OCI-M1 (cell line): ENCODE results near the gene ZIC1.

Source experiments
- DNase-seq: peaks from one replicate; lab custom pipeline; 2025; lab: John Stamatoyannopoulos, UW

The ZIC1 gene

DNA sequence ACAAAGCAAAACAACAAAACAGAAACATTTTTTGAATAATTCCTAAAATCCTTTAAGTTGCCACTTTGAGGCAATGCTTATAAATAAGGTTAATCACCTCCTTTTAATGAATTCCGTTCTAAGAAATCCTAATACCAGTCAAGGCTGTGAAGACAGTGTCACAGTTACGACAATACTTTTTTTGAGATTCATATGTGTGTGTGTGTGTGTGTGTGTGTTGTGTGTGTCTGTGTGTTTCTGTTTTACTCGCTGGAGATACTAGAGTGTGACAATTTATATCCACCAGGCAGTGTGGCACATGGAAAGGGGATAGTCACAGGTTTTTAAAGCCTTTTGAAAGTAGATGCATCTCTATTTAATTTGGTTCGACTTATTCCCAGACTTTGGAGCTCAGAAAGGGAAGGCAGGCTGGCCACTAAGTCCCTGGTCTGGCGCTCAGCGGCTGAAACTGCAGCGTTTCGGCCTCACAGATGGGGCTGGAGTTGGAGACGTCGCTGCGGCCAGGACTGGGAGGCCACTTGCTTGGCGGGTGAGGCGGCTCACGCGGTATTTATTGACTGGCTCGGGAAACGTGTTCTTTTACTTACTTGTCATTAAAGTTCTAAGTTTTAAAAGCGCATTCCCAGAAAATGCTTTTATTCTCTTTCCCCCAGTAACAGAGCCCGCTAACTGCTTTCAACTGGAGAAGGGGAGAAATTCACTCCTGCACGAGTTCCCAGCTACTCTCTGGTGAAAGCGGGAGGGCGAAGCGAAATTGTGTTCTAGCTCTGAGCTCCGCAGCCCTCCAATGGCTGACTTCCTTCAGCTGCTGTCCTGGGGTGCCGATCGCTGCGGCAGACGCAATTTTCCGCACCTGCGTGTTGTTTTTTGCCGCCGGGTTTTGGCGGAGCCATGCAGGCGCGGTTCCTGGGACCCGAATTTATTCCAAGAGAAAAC is 13.7 kb downstream of the ZIC1 start:
- no peak for DNase-seq

DNA sequence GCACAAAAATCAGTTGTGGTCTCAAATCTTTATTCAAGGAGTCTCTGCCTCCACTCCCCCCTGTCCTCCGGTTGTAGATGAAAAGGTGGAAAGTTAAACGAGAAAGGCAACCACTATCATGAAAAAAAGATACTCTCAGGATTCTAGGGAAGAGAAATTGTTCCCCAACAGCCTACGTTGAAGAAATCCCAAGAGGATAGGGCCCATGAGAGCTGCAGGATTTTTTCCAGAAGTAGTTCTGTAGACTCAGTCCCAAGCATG is 14.3 kb downstream of the ZIC1 start:
- DNase-seq, result no peak

DNA sequence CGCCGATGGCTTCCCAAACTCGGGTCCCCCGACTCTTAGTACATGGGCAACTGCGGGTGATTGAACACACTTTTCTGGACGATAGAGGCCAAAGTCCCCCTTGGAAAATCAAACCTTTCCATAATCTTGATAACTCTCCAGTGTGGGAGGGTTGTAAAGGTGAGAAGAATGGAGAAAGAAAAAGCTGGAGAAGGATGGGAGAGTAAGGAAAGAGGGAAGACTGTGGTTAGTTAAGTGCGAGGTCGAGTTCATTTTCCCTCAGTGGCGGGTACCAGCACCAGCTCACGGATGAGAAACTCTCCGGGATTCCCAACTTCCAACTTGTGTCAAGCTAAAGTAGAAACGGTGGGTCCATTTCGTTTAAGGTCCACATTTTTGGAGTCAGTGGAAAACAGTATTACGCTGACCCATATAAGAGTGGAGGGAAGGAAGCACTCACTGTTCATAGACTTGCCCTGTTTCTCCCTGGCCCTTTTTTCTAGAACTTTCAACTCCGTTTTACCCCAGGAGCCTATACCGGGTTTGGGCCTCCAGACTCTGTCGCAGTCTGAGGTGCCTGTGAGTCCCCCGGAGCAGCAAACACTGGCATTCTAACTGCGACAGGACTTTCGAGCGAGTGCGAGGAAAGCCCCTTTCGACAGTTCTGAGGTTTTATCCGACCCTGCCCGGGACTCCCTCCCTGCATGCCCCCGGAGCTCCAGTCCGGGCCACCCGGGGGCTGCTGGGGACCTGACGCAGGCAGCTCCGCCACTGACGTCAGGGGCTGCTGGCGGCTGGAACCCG is 14.8 kb downstream of the ZIC1 start:
- no peak for DNase-seq

DNA sequence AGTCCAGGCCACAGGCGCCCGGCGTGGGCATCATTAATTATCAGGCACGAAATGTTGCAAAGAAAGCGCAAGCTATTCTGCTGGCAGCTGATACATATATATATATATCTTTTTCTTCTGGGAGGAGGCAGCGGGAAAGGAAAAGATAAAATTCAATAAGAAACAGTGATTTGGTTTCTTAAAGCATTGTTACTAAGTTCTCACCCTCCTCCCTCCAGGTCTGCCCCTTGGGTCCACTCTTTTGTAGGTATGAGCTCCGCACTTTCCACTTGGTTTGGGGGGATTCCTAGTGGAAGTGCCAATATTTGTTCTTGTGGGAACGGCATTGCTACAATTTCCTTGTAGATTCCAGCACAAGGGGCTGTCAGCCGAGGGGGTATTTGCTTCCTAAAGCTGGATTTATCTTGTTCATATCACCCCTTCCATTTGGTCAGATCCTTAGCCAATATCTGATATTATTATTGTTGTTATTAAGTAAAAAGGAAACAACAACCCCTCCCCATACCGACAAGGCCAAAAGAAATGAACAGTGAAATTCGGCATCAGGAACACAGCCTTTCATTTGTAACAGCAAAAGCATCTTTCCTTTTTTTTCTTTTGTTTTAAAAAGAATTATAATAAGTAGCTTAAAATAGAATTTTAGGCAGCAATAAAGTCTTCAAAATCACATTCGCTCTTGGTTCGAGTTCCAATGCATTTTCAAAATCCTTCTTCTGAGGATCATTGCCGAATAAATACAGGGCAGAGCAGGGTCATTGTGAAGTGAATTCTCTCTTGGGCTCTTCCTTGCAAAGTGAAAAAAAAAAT is 15.6 kb downstream of the ZIC1 start:
- DNase-seq, result no peak

DNA sequence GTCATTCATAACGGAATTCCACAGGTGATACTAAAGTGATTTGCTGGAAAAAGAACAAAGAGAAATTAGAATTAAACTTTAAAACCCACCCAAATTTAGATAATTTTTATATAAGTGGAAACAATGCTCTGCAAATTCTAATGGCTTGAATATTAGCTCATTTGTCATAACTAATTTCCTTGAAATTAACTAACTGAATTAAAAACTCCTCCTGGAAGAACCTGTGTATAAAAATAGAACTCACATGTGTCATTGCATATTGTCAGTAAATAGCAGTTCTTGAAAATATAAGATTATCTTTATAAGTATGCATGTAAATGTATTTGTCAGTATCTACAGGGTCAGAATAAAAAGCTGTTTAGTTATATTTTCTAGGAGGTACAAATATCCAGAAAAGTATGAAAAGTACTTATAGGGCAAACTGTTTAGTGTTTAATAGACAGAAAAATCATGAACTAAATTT is 16.3 kb downstream of the ZIC1 start:
- no peak for DNase-seq

DNA sequence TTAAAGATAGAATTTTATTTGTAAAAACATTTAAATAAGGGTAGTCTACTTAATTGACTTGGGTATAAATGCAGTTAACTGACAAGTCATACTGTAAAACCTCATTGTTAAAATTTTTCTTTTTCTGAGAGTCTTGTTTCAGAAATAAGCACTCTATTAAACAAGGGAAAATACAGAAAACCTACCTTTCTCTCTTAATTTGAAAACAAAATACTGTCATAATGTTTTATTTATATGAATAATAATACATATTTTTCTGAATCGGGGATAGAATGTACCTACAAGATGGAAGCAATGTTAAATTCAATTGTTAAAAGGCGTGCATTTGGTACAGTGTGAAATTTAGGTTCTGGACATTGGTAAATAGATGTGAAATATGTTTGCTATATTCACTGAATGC is 17.8 kb downstream of the ZIC1 start:
- DNase-seq, result no peak

DNA sequence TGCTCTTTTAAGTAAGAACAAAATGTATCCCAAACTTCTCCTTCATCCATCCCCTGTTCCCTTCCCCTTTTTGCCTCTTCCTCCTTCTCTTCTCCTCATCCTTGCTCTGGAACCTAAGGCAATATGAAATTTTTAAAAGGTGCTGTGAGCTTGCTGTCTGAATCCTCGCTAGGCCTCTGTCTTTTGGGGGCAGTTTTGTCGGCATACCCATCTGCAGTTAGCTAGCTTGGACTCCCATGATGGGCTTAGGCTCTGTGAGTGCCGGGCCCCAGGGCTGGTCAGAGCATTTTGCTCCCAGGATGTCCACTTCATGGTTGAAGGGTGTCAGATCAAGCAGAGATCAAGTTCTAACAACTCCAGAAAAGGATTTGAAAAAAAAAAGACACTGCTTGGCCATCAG is 18.6 kb downstream of the ZIC1 start:
- no peak for DNase-seq

DNA sequence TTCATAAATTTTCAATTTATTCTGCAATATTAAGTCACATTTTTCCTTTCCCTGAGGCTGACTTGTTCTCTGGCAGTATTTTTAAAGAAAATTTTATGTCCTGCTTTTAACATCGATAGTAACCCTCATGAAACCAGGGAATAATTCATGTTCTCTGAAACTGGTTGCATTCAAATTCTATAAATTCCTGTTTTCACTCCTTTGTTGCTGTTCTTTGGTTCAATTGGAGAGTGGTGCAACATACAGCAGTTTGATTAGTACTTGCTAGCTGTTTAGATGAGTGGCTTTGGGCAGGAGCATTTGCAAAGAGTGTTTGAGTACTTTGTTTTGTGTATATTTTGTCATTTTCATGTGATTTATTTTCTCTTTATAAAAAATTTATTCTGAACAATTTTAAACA is 19.2 kb downstream of the ZIC1 start:
- no peak for DNase-seq

DNA sequence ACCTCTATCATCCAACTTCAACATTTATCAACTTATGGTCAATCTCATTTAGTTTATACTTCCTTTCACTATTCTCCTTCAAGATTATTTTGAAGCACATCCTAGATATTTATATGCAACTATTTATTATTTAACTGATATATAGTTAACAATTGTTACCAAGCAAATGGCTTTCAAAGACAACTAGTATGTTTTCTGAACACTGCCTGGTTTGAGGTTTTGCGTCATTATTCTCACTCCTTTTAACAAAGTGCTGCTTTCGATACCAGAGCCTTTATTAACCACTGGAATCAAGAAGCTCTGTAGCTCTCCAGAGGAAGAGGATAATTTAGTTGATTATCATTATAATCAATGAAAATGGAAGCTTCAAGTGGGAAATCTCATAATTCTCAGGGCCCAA is 19.6 kb downstream of the ZIC1 start:
- no peak for DNase-seq

DNA sequence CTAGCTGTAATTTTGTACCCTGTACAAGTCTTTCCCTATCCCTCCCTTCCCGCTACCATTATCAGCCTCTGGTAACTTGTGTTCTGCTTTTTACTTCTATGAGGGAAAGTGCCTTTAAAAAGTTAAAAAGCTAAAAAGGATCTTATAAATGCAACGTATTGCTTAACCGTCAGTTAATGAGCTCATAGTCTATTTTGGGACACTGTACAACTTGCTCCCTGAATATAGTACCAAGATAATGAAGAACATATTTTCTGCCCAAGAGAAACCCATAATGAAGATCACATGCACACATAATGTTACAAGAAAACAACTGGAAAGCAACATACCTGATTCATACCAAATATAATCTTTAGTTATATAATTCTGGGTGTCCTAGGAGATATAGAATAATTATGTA is 22.6 kb downstream of the ZIC1 start:
- peak; percentile 32 for DNase-seq

DNA sequence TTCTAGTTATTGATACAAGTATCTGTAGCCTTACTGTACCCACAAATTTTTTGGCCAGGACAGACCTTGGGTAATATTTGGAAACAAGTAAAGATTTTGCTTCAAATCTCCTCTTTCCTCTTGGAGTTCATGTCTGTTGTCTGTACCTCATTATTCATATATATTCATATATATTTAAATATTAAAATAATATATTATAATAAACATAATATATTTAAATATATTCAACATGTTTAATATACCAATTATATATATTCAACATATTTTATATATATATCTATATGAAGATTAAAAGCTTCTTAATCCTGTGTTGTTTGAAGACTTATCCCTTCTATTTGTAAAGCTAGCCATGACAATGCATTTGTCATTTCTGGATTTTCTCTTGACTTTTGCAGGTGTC is 38.1 kb downstream of the ZIC1 start:
- no peak for DNase-seq

DNA sequence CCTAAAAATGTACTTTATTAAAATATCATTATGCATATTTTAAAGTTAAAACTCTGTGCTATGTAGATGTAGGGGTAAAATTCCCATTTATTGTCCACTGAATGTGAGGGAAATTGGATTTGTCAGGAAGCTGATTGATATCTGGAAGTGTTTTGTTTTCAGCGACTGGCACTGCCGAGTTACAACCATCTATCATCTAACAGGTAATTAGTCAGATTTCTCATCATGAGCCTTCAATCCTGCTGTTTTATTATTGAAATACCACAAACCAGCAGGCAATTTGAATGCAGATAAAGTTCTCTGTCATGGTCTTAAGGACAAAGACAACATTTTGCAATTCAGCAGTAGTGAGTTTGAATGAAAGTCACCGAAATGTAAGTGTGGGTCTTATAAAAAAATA is 40.5 kb downstream of the ZIC1 start:
- no peak for DNase-seq

DNA sequence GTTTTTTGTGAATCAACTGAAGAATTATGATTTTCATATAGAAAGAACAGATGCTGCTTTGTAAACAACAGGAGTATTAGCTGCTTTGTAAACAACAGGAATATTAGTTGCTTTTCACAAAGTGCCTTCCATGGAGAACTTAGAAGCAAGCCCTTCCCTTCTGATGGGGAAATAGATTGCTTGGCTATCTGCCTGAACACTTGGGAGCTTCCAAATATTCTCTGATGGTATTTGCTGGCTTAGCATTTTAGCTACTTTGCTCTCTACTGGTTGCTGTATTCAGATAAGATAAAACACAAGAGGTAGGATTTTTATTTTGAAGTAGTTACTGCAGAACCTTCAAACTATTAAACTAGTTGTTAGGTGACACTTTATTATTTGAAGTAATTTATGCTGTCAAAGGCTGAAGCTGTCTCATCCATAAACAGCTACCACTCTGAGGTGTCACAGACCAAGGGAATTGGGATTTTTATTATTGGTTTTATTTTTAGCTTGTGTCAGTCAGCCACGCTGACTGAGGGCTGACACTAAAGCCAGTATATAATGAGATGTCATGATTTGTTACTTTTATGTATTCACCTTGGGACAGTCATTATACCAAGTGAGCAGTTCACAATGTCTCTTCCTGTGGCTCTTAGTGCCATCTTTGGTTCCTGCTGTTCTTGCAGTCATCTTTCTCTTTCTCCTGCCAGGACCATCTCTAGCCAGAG is 50.0 kb downstream of the ZIC1 start:
- DNase-seq, result no peak

DNA sequence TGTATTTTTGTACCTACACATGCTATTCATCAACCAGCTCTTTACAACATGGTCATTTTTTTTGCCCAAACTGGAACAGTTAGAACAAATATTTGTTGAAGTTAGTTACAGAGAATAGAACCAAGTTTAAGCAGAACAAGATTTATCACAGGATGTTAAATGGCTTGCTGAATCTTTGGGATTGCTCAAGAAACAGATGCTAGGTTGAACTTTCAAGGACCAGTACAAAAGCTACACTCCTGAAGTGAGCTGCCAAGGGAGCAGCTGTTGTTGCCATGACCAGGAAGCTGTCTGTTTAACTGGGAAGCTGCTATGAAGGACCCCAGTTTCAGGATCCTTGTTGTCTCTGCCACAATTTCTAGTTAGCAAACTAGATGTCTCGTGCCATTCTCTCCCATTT is 53.7 kb downstream of the ZIC1 start:
- no peak for DNase-seq
